GM12872 (cell line): ENCODE results near the gene SPIRE1.

Experiments
- TF ChIP-seq, protein P1 (sequence below): IDR thresholded peaks from 3 replicates; pipeline ENCODE4 v1.5.1; 2011; ENCODE audit warnings: low read depth, mild to moderate bottlenecking, low read length, moderate library complexity; ENCODE audit not compliant: insufficient read depth

SPIRE1 gene

DNA sequence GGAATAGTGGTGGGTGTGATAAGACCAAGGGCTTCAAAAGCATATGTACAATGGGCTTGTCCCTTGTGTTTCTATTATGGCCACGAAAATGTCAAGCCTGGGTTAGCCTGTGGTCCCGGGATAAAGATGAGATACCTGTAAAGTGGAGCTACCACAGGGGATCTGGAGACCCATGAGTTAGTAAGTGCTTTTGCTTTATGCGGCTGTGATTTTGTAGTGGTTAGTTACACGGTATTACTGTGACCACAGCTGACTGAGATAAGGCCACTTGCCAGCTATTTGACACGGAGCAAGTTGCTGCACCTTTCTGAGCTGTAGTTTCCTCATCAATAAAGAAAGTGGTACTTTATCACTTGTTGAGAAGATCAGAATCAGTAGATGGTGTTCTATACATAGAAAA is 150.9 kb downstream of the SPIRE1 start:
- TF ChIP-seq, protein P1, sequence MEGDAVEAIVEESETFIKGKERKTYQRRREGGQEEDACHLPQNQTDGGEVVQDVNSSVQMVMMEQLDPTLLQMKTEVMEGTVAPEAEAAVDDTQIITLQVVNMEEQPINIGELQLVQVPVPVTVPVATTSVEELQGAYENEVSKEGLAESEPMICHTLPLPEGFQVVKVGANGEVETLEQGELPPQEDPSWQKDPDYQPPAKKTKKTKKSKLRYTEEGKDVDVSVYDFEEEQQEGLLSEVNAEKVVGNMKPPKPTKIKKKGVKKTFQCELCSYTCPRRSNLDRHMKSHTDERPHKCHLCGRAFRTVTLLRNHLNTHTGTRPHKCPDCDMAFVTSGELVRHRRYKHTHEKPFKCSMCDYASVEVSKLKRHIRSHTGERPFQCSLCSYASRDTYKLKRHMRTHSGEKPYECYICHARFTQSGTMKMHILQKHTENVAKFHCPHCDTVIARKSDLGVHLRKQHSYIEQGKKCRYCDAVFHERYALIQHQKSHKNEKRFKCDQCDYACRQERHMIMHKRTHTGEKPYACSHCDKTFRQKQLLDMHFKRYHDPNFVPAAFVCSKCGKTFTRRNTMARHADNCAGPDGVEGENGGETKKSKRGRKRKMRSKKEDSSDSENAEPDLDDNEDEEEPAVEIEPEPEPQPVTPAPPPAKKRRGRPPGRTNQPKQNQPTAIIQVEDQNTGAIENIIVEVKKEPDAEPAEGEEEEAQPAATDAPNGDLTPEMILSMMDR, result no peak

DNA sequence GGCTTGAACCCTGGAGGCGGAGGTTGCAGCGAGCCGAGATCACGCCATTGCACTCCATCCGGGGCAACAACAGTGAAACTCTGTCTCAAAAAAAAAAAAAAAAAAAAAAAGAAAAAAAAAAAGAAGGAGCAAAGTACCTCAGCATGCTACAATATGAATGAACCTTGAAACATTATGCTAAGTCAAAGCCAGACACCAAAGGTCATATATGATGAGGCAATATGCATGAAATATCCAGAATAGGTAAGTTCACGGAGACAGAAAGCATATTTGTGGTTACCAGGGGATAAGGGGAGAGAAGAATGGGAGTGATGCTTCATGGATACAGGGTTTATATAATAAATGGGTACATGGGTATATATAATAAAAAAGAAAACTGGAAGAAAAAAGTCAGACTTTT is 156.9 kb downstream of the SPIRE1 start:
- TF ChIP-seq, protein P1, result no peak

GRCh38 chr18:12497839-12498238 is 160.1 kb downstream of the SPIRE1 start:
- TF ChIP-seq, protein P1, result no peak

DNA sequence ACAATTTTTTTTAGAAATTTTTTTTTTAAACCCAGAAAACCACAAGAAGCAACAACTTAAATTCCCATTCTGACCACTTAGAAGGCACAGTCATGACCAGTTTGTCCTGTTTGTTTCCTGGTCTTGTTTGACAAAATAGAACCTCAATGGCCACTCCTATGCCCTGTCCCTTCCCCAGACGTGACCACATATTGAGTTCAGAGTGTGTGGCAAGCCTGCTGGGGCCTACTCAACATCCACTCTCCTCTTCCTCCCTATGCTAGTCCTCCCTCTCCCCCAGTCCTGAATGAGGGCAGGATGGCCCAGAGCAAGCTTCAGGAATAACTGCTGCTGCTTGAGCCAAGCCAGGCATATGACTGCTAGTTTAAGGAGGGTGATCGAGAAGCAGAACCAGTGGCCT is 160.6 kb downstream of the SPIRE1 start:
- TF ChIP-seq, protein P1, result no peak

GRCh38 chr18:12492907-12493306 is 165.0 kb downstream of the SPIRE1 start:
- TF ChIP-seq, protein P1, result no peak

- TF ChIP-seq, protein P1, result no peak
Measured at GRCh38 chr18:12491611-12492435, 166.1 kb downstream of the SPIRE1 start.

GRCh38 chr18:12485479-12486105 is 172.3 kb downstream of the SPIRE1 start:
- TF ChIP-seq, protein P1, result no peak
